HG02642 (cell line): ENCODE data around the gene MMP17.
A peak's percentile ranks its signal among the peaks of the same experiment; 100 is the strongest.
"Not testable (repeated sequence)": the region's sequence is repeated elsewhere in the genome, so short reads cannot be mapped to it uniquely, and the experiment has no call there.

ENCODE experiments used
- ATAC-seq: cut with Tn5 transposase; IDR thresholded peaks from one replicate; pipeline ENCODE4 v1.9.1; 2021; ENCODE audit warnings: mild to moderate bottlenecking; ENCODE audit not compliant: unreplicated experiment, poor library complexity

Gene MMP17

GRCh38 chr12:131799828-131800593 lies 28.2 kb upstream of the MMP17 start:
- ATAC-seq, result no peak

GRCh38 chr12:131800594-131801135 lies 27.5 kb upstream of the MMP17 start:
- ATAC-seq, result no peak

DNA sequence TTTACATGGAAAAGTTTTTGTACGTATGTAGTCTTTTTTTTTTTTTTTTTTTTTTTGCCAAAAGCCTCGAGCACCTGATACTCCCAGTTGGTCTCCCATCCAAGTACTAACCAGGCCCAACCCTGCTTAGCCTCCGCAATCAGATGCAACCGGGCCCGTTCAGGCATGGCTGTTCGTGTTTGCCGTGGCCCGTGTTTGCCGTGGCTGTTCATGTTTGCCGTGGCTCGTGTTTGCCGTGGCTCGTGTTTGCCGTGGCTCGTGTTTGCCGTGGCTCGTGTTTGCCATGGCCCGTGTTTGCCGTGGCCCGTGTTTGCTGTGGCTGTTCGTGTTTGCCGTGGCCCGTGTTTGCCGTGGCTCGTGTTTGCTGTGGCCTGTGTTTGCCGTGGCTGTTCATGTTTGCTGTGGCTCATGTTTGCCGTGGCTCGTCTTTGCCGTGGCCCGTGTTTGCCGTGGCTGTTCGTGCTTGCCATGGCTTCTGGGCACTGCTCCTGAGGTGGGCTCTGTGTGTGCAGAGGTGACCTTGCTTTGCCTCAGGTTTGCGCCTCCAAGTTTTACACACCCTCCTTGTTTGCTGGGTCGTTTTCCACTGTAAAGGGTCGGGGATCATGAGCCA lies 26.8 kb upstream of the MMP17 start:
- ATAC-seq, result no peak

DNA sequence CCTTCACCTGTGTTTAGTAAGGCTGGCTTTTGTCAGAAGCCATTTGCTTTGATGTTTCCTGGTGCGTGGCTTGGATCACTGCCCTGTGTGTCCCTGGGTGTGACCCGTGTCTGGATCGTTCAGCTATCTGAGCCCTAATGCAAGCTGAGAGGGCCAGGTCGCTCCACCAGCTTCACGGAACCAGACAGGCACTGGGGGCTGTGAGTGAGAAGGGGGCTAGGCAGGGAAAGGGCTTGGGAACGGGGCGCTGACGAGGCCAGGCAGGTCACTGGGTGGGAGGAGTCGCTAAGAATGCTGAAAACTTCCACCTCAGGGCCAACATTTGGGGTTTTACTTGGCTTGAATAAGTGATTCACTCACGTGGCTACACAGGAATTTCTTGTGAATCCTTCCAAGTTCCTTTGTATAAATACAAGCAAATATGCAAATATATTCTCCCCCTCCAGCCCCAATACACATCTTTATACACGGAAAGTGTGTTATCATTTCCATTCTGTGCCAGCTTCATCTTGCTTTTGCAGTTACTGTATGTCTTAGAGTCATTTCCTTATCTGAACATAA lies 24.2 kb upstream of the MMP17 start:
- no peak for ATAC-seq

- ATAC-seq, result no peak
Measured at GRCh38 chr12:131805421-131805820, 22.8 kb upstream of the MMP17 start.

GRCh38 chr12:131806674-131807073 lies 21.5 kb upstream of the MMP17 start:
- no peak for ATAC-seq

- no peak for ATAC-seq
Measured at GRCh38 chr12:131808744-131809371, 19.3 kb upstream of the MMP17 start.

GRCh38 chr12:131809476-131810254 lies 18.5 kb upstream of the MMP17 start:
- not testable (repeated sequence) for ATAC-seq

DNA sequence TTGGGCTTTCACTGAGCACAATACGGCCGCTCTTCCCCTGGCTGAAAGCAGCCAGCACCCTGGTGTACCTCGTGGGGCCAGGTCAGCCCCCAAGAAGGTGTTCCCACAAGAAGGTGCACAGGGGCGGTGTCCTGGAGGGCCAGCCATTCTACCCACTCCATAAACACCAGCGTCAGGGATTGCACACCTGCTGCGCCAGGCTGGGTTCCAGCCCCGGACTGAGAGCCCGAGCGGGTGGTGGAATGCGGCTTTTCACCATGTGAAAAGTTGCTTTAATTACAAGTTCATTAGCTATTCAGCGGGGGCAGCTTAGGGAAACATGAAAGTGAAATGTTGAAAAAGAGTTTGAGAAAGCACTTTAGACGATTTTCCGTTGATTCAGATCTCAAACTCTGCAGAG lies 17.5 kb upstream of the MMP17 start:
- no peak for ATAC-seq

DNA sequence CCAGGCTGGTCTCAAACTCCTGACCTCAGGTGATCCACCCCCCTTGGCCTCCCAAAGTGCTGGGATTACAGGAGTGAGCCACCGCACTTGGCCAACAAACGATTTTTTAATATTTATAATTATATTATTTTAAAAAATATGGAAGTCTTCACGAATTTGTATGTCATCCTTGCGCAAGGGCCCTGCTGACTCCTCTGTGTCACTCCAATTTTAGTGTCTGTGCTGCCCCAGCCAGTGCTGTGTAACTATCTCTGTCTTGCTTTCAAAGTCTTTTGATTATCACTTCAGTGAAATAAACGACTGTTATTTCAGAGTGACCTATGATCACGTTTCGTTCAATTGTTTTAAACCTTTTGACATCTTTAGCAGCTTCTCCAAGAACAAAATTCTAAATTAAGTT lies 13.1 kb upstream of the MMP17 start:
- ATAC-seq, result no peak

DNA sequence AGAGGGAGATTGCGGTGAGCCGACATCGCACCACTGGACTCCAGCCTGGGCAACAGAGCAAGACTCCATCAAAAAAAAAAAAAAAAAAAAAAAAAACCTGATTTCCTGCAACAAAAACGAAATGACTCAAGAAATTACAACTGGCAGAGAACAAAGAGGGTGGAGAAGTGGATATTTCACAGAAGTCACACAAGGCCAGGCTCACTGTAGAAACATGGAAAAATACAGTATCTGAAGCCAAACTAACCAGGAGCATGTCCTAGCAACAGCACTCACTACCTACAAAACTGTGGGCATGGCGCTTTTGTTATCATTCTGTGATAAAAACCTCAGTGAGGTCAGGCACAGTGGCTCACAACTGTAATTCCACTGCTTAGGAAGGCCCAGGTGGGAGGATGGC lies 11.7 kb upstream of the MMP17 start:
- no peak for ATAC-seq

DNA sequence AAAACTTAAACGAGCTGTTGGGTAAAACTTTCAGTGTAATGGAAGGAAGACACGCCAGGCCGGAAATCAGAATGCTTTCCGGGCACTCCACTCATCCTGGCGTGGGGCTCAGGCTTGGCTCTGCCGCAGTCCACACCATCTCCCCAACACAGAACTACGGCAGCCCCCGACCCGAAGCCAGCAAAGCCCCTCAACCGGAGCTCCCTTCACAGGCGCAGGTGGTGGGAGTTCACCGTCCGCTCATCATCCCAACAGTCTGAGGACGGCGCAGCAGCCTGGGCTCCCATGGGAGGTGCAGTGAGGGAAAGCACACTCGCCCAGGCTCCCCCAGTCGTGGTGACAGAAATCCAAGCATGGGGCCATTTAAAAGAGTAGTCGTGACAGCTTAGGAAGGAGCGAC lies 11.0 kb upstream of the MMP17 start:
- no peak for ATAC-seq

GRCh38 chr12:131818821-131819585 lies 9.2 kb upstream of the MMP17 start:
- no peak for ATAC-seq

GRCh38 chr12:131824450-131824849 lies 3.7 kb upstream of the MMP17 start:
- ATAC-seq, result no peak

DNA sequence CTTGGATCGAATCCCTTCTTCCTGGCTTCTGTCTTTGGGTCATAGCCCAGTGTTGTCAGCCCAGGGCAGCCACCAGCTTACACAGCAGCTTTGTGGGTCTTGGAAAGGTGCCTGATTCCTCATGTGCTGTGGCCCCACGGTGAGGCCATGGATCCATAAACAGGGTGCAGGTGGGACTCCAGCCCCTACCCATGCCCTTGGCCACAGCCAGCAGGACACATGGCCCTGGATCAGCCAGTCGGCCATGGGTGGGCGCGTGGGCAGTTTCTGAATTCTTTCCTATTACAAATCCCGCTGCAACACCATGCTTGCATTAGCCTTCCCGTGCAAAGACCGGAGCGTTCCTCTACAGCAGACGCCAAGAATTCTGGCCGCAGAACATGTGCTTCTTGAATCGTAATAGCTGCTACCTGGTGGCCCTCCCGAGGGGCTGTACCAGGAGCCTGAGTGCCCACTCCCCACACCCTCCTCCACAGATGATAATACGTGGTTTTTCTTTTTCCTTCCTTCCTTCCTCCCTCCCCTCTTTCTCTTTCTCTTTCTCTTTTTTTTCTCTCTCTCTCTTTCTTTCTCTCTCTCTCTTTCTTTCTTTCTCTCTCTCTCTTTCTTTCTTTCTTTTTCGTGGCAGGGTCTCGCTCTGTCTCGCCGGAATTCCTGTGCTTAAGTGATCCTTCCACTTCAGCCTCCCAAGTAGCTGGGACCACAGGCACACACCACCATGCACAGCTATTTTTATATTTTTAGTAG lies 2.9 kb upstream of the MMP17 start:
- ATAC-seq, result no peak

DNA sequence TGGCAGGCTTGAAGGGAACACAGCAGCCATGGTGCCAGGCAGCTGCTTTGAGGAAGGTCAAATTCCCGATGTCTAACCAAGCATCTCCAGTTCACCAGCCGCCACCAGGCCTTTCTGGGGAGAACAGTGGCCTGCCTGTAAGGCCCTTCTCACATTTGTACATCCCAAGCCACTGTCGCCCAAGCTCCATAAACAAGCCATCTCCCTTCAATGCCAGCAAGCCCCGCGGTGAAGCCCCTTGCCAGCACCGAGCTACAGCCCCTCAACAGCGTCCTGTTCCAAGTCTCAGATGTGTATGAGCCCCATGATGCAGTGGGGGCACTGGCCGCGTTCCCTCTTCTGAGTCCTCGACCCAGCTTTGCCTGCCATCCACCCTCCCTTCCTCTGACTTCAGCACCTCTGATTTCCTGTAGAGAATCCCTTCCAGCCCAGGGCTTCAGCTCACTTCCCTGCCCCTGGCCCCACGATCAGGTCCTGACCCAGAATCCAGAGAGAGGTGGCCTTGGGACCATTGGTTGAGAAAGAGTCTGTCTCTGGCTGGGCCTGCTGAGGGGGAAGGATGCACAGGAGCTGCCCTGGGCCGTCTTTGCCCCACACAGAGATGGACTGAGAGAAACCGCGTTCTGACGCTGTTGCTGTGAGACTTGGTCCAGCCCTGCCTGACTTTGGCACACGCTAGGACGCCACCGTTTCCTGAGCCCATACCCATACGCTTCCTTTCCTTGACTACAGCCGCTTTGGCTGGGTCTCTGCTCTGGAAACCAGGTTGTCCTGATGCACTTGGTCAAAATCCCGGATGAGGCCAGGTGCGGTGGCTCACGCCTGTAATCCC lies 1.9 kb upstream of the MMP17 start:
- ATAC-seq, result no peak

DNA sequence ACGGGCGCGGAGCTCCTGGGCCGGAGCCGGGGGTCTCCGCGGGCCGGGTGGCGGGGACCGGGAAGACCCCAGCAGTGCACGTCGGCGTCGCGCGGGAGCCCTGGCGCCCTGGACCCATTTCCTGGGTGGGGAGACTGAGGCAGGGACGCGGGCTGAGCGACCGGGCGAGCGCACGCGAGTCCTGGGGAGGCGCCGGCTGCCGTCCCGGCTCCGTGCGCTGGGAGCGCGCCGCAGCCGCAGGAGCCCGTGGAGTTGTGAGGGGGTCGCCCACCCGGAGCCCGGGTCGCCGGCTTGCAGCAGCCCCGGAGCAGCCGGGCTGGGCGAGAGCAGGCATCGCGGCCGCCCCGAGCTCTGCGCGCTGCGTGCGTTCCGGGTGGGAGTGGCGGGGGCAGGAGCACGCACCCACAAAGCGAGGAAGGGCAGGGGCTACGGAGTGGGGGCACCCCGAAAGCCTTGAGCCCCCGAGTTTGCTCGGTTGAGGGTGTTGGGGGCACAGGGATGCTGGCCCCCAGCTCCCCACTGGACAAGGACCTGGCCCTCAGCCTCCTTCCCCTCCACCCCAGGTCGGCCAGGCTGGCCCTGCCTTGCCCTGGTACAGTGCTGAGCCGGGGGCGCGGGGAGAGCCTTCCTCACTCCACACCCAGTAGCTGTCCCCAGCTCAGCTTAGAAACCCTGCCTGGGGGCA lies 620 bp downstream of the MMP17 start:
- ATAC-seq, result peak; percentile 22

- ATAC-seq, result peak; percentile 4
Measured at GRCh38 chr12:131829356-131829747, 1.2 kb downstream of the MMP17 start.
